ENCODE data around the gene PLXND1.
A peak's percentile ranks its signal among the peaks of the same experiment; 100 is the strongest.

Gene PLXND1

GRCh38 chr3:129581623-129582022, 24.9 kb downstream of the PLXND1 start:
- no peak for FAIRE-seq

DNA sequence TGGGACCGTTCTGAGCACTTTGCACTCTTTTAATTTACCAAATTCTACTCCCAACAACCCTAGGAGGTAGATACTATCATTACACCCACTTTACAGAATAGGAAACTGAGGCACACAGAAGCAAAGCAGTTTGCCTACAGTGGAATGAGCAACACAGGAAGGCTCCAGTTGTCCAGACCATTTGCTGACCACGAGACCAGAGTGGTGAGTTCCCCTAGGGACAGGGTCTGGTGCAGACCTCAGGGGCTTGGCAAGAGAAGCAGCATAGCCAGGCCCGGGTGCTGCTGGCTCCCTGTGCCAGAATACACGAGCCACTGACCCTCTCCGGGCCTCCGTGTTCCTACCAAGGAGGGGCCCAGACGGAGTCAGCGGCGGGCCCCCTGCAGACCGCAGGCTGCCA, 26.5 kb downstream of the PLXND1 start:
- no peak for FAIRE-seq

DNA sequence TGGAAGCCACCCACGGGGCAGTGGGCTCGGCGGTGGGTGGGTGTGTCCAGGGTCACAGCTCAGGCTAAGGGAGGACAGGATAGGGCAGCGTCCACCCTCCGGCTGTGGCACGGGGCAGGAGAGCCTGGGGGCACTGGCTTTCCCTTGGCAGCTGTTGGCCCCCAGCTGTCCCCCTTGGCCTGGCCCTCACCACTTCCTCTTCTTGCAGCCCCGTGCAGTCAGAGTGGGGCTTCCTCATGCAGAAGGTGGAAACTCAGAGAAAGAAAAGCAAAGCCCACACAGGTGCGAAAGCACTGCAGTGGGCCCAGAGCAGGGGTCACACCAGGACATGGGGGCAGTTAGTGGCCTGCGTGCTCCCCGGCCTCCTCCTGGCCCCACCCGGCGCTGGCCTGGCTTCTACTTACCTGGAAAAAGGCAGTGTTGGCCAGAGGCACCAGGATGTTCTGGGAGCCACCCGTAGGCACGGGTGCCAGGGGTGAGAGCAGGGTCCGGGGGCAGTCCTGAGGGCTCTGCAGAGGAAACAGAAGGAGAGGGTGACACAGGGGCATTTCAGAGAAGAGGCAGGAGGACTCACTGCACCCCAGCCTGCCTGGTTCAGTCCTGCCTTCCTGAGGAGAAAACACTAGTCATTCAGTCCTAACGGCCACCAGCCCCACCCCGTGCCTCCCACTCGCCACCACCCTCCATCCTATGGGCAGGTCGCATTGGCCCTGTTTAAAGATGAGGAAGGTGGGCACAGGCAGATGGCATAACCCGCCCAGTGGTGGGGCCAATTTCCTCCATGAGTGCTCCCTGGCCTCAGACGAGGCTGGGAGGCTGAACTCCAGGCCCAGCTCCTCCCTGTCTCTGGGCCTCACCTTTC, 28.3 kb downstream of the PLXND1 start:
- no peak for FAIRE-seq

GRCh38 chr3:129577366-129577765, 29.1 kb downstream of the PLXND1 start:
- FAIRE-seq: no peak

DNA sequence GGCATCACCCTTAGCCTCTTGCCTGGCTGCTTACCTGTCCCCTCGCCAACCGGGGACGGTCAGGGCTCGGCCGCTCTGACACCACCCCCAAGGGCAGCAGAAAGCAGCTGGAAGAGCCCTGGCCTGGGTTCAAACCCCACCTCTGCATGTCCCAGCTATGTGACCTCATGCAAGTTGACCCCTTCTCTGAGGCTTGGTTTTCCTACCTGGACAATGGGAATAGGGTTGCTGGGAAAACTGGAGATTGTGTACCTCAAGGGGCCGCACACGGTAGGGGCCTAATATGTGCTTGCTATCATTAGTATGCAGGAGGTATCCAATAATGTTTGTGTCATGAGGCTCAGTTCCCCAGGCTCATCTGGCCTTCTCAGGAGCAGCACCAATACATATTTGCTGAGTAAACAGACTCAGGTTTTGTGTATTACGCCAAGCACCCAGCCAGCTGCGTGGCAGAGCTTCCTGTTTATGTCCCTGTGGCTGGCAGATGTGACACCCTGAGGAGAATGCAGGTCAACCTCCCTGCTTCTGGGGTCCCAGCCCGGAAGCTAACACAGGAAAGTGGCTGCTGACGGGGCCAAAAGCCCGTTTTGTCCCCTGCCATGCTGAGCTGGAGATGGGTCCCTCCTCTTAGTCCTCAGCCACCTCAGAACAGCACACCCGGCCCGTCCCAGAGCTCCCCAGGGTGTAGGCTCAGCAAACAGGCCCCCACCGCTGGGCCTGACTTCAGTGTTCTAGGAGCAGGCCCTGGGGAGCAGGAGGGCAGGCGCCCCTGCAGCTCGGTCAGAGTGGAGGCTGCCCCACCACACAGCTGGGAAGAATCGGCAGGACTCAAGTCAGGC, 29.7 kb downstream of the PLXND1 start:
- FAIRE-seq: peak; percentile 80

DNA sequence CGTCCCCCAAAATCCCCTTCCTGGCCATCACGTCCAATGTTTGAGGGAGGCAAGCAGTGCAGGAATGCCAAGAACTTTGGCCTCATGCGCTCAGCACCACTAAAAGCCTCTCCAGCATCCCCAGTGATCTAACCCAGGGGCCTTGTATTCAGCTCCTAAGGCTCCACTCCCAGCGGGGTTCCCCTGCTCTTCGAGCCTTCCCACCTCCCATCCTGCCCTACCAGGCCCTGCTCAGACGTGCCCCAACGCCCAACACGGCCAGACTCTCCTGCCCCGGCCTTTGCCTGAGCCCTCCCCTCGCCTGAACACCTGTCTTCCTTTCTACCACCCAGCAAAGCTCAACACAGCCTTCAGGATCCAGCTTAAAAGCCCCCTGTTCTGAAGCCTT, 30.5 kb downstream of the PLXND1 start:
- no peak for FAIRE-seq

GRCh38 chr3:129575233-129575996, 31.1 kb downstream of the PLXND1 start:
- FAIRE-seq: no peak

- no peak for FAIRE-seq
Measured at GRCh38 chr3:129574206-129574605, 32.3 kb downstream of the PLXND1 start.

GRCh38 chr3:129573493-129573892, 33.0 kb downstream of the PLXND1 start:
- no peak for FAIRE-seq

DNA sequence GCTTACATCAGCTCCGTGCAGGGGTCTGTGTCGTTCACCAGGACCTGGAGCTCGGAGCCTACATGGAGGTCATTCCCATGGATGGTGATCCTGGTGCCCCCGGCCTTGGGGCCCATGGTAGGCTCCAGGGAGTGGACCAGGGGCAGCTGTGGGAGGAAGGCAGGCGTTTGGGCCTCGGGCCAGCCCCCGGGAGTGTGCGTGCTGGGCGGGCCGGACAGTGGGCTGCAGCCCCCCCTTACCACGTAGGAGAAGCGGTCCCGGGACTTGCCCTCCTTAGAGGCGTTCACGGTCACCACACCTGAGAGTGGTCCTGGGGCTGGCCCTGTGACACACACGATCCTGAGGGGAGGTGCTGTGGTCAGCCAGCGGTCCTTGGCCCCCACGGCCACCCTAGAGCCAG, 33.9 kb downstream of the PLXND1 start:
- FAIRE-seq: no peak

DNA sequence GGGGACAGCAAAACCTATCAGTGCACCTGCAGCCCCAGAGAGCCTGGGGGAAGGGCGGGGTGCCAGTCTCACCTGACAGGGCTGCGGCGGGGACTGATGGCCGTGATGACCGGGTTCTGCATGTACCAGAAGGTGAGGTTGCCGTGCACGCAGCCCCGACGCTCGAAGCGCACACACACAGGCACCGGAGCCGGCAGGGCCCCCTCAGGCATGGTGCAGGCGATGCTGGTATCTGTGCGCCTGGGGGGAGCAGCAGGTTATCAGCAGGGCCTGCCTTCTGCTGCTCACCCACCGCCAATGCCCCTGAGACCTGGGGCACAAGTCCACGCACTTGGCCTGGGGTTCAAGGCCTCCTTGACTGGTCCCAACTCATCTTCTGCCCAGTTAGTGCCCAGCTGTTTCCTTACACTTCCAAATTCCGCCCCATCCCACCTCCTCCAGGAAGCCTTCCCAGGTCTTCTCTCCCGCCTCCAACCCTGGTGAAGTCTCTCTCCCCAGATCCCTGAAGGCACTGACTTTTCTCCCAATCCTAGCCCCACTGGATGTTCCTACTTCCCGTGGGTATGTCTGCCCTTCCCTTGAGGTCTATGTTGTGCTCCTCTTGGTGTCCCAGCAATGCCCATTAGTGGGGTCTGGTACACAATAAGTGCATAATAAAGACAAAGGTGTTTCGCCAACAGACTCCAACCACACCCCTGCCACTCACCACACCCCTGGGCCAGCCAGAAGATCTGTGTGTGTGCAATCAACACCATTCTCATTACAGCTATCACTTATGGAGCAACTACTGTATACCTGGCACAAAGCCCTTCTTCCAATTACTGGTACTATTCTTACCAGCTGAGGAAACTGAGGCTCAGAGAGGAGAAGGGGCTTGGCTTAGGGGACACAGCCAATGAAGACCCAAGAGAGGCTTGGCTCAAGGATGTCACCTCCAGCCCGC, 34.6 kb downstream of the PLXND1 start:
- FAIRE-seq: no peak

DNA sequence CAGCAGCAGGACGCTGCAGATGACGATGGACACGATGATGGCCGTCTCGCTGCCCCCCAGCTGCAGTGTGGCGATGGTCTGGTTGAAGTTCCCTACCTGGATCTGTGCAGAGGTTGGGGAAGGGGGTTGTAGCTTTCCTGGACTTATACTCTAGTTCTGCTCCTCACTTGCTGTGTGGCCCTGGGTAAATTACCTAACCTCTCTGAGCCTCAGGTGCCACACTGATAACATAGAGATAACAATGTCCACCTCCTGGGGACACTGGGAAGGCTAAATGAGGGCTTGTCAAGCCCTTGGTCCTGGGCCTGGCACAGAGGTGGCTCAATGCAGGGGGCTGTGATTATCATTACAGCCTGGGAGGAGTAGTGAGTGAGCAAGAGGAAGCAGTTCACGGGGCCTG, 36.6 kb downstream of the PLXND1 start:
- FAIRE-seq: no peak

GRCh38 chr3:129567939-129568338, 38.5 kb downstream of the PLXND1 start:
- no peak for FAIRE-seq

DNA sequence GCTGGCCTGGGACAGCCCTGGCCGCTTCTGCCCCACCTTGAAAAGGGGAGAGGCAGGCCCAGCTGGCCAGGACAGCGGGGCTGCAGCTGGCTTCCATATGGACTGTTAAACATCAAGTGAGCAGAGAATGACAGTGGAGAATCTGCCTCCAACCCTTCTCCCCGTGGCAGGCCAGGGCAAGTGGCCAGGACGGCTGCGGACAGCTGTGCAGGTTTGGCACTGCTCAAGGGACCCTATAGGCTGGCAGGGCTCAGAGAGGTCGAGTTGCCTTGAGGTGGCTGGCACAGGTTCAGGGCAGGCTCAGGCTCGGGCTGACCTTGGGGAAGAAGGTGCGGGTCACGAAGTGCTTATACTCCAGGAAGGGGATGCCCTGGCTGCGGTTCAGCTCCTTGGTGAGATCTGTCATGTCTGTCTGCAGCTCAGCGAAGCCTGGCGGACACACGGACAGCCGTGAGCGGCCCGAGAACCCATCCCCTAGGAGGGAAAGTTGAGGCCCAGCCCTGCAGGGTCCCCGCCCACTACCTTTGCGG, 39.2 kb downstream of the PLXND1 start:
- FAIRE-seq: no peak

DNA sequence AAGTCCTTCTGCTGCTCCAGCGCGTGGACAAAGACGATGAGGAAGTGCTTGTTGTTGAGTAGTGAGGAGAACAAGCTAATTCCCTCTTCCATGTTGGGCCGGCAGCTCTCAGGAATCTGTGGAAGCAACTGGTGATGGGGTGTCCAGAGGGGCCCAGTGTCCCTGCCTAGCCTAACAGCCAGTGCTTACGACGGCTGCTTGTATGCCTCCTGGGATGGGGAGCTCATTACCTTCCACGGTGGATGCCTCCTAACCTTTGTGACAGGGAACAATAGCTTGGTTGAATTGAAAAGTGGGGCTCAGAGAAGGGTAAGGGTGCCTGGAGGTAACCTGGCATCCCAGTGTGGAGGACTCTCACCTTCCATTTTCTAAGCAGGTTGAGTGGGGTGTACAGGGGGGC, 40.6 kb downstream of the PLXND1 start:
- FAIRE-seq: no peak

- no peak for FAIRE-seq
Measured at GRCh38 chr3:129564981-129565644, 41.4 kb downstream of the PLXND1 start.

DNA sequence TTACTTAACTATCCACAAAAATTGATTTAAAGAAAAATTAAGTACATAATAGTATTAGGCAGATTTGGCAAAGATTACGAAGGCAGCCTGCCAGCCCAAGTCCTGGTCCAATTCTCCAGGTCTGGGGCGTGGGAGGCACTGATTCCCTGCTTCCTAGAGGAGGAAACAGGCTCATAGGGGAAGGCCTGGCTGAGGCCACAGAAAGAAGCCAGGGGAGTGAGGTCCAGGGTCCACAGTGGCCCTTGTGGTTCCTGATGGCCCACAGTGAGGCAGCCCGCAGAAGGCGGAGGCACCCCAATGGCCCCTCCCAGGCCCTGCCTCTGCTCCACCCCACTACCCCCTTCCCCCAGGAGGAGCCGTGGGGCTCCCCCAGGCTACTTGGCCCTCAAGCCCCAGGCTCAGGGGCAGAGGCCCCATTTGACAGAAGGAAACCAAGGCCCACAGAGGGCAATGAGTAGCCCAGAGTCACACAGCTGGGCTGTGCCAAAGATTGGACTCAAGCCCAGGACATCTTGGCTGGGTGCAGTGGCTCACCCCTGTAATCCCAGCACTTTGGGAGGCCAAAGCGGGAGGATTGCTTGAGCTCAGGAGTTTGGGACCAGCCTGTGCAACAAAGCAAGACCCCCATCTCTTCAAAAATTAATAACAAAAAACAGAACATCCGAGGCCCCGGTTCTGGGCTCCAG, 42.5 kb downstream of the PLXND1 start:
- FAIRE-seq: no peak

GRCh38 chr3:129563332-129563731, 43.1 kb downstream of the PLXND1 start:
- no peak for FAIRE-seq

- no peak for FAIRE-seq
Measured at GRCh38 chr3:129562803-129563202, 43.7 kb downstream of the PLXND1 start.

GRCh38 chr3:129561619-129562248, 44.7 kb downstream of the PLXND1 start:
- no peak for FAIRE-seq

Measured in islet of Langerhans (tissue), 1 donor.